ENCODE data around the gene COL5A1. TPM values are rescaled to one million over a fixed set of nuclear protein-coding genes. Genes with fewer than 3 reads are reported as not detected.

COL5A1 gene
- total and polyA plus RNA-seq, 2 experiments from 2014 or later, result 2.5 to 13.1 TPM

GRCh38 chr9:134647359-134648080 lies 5.9 kb downstream of the COL5A1 start:
- Histone ChIP-seq H3K27ac (ENCODE audit: low read depth) (no peak overlapping the region), H3K9me2 (ENCODE audit: insufficient read depth) (no peaks in the 10 kb centered on the region), H4K20me1 (replicated peaks; ENCODE audit: insufficient read depth) (no peaks in the 10 kb centered on the region; the same call in 1 of the 2 replicates), H3K27me3 (ENCODE audit: insufficient read depth) (peaks cover 6% of the 10 kb centered on the region; the same call in 1 of the 2 replicates), H3K36me3 (ENCODE audit: insufficient read depth) (no peaks in the 10 kb centered on the region), H3F3A (replicated peaks; ENCODE audit: low read depth) (0 out of 2 replicates have a peak, but pooled peaks cover 9% of the 10 kb centered on the region), H3K4me1 (ENCODE audit: insufficient read depth) (peaks cover 5% of the 10 kb centered on the region; the same call in 1 of the 2 replicates), H3K4me3 (no peak overlapping the region), H3K79me2 (replicated peaks; ENCODE audit: insufficient read depth) (no peaks in the 10 kb centered on the region; the same call in 1 of the 2 replicates), H3K4me2 (no peak overlapping the region), H2AFZ (no peak overlapping the region)
- DNase-seq (ENCODE audit: low spot score) (no peak), ATAC-seq (no peak)
- H3K36me3 Mint-ChIP-seq (ENCODE audit: low read depth), result no peaks in the 10 kb centered on the region
- no peak overlapping the region for H3K4me3 Mint-ChIP-seq
- peaks cover 15% of the 10 kb centered on the region for H3K27me3 Mint-ChIP-seq (ENCODE audit: insufficient read depth, low read depth, poor library complexity)
- no peak overlapping the region for H3K27ac Mint-ChIP-seq
- TF ChIP-seq ETS1 (IDR thresholded peaks at IDR 0.05) (no peak), CREB1 (CRISPR knock-in tag; IDR thresholded peaks at IDR 0.05; ENCODE audit: low read depth) (no peak), JUNB (IDR thresholded peaks at IDR 0.05; ENCODE audit: unreplicated experiment) (no peak), REST (IDR thresholded peaks at IDR 0.05; ENCODE audit: unreplicated experiment) (no peak), EZH2phosphoT487 (IDR thresholded peaks at IDR 0.05; ENCODE audit: unreplicated experiment) (no peak), ZNF331 (CRISPR knock-in tag; IDR thresholded peaks at IDR 0.05; ENCODE audit: low read depth) (no peak), ZNF114 (CRISPR knock-in tag; IDR thresholded peaks at IDR 0.05) (no peak), STAT1 (IDR thresholded peaks at IDR 0.05; ENCODE audit: unreplicated experiment) (no peak), ZNF462 (CRISPR knock-in tag; IDR thresholded peaks at IDR 0.05) (no peak), EZH2 (IDR thresholded peaks at IDR 0.05; ENCODE audit: low read depth, unreplicated experiment) (no peak), CTCF (conservative IDR thresholded peaks at IDR 0.05; ENCODE audit: low read depth in 2 of 2) (no peak), POLR2AphosphoS5 (IDR thresholded peaks at IDR 0.05; ENCODE audit: low read depth) (no peak), NANOG (IDR thresholded peaks at IDR 0.05; ENCODE audit: borderline replicate concordance) (no peak)
- no peaks in the 10 kb centered on the region for H3K9me3 Mint-ChIP-seq
- H3K4me1 Mint-ChIP-seq, result peaks cover 32% of the 10 kb centered on the region

Measured in GM23338 (cell line).